Panc1 (cell line): Measurements from ENCODE around the gene SDR39U1. TPM values are rescaled to one million over a fixed set of nuclear protein-coding genes. Genes with fewer than 3 reads are reported as not detected.
A peak's percentile ranks its signal among the peaks of the same experiment; 100 is the strongest.

Experiments used
- ATAC-seq: fragments of 200-7000 bp; cut with Tn5 transposase; 2 replicates; pipeline ENCODE4 v1.9.1; 2020; ENCODE audit warnings: mild to moderate bottlenecking, moderate library complexity
- BruUV-seq: library from RNA; stranded (reverse); fragments of 400-500 nt; replicated peaks from 2 replicates; lab custom pipeline; 2021; lab: Mats Ljungman, UMichigan
- CTCF ChIA-PET: fragments of 300-600 bp; sonication (Branson Sonifier 250); formaldehyde crosslinking; loops from one replicate; lab custom pipeline; 2022; ENCODE audit warnings: antibody characterized with exemption; lab: Charles Lee
- POLR2A ChIA-PET: fragments of 300-600 bp; sonication (Branson Sonifier 250); formaldehyde crosslinking; loops from one replicate; lab custom pipeline; 2022; ENCODE audit warnings: antibody characterized with exemption; lab: Charles Lee
- DNase-seq: peaks from one replicate; pipeline ENCODE4 v3.0.0-alpha.2; 2010; ENCODE audit warnings: low read depth, low spot score
- H3K27ac ChIP-seq: 2 replicates; pipeline ENCODE4 v1.5.1; 2011; ENCODE audit warnings: mild to moderate bottlenecking, low read length, inconsistent platforms
- H3K27me3 ChIP-seq: fragments of 200-500 bp; sonication (Bioruptor generic); 2 replicates; pipeline ENCODE4 v1.6.0; 2014; ENCODE audit warnings: low read length, inconsistent platforms; ENCODE audit not compliant: control insufficient read depth, insufficient read depth
- H3K36me3 ChIP-seq: fragments of 200-500 bp; sonication (Bioruptor generic); 2 replicates; pipeline ENCODE4 v1.5.1; 2014; ENCODE audit warnings: inconsistent platforms, mild to moderate bottlenecking, low read length, moderate library complexity; ENCODE audit not compliant: control insufficient read depth, insufficient read depth
- H3K4me1 ChIP-seq: 2 replicates; pipeline ENCODE4 v1.5.1; 2011; ENCODE audit warnings: inconsistent platforms, mild to moderate bottlenecking, low read length, moderate library complexity; ENCODE audit not compliant: control insufficient read depth, insufficient read depth
- H3K4me3 ChIP-seq, 2 experiments: 2 replicates each; pipeline ENCODE4 v1.5.1; 2011 to 2012; ENCODE audit warnings: low read depth in 2 of 2, low read length in 2 of 2, mild to moderate bottlenecking in 2 of 2, inconsistent platforms in 1 of 2, moderate library complexity in 1 of 2
- H3K9me3 ChIP-seq: fragments of 200-500 bp; sonication (Bioruptor generic); 2 replicates; pipeline ENCODE4 v1.5.1; 2014; ENCODE audit warnings: low read depth, mild to moderate bottlenecking, inconsistent platforms, low read length, moderate library complexity; ENCODE audit not compliant: control insufficient read depth, insufficient read depth
- CTCF ChIP-seq: fragments of 450-650 bp; IDR thresholded peaks from 2 replicates; pipeline ENCODE4 v1.5.1; 2017; ENCODE audit warnings: mild to moderate bottlenecking
- POLR2AphosphoS5 ChIP-seq: IDR thresholded peaks from 2 replicates; pipeline ENCODE4 v1.6.1; 2012; ENCODE audit warnings: mild to moderate bottlenecking, low read depth, low read length, moderate library complexity
- REST ChIP-seq, 2 experiments: IDR thresholded peaks; 2 replicates each; pipeline ENCODE4 v1.6.1; 2011 to 2012; ENCODE audit warnings: low read depth in 2 of 2, control low read depth in 1 of 2, low read length in 1 of 2, mild to moderate bottlenecking in 1 of 2, moderate library complexity in 1 of 2; ENCODE audit not compliant: insufficient read depth in 1 of 2
- SIN3A ChIP-seq: IDR thresholded peaks from 2 replicates; pipeline ENCODE4 v1.6.1; 2012; ENCODE audit warnings: low read depth, mild to moderate bottlenecking, low read length, moderate library complexity, borderline replicate concordance; ENCODE audit not compliant: insufficient read depth
- TCF7L2 ChIP-seq: IDR thresholded peaks from 2 replicates; pipeline ENCODE4 v1.6.1; 2011; ENCODE audit warnings: mild to moderate bottlenecking, low read depth, low read length, inconsistent platforms
- in situ Hi-C: cut with HindIII; loops from 2 replicates; pipeline ENCODE4 v1.10.0; 2016; ENCODE audit warnings: low sequenced_read_pairs, low pct_unique_long_range_greater_than_20kb
- intact Hi-C: fragments of 100-400 bp; cut with micrococcal nuclease; formaldehyde crosslinking; loops from one replicate; pipeline ENCODE4 v1.10.0; 2022; ENCODE audit not compliant: unreplicated experiment
- total RNA-seq: library from RNA; stranded (reverse); gene quantifications from one replicate; pipeline ENCODE4 v1.2.1, GENCODE V29; 2021; ENCODE audit not compliant: unreplicated experiment

Gene SDR39U1
- total RNA-seq, 1 experiment from 2014 or later, result 54.2 TPM

- Histone ChIP-seq H3K9me3 (no peaks in the 10 kb centered on the region), H3K27me3 (peaks cover 2% of the 10 kb centered on the region; the same call in 1 of the 2 replicates), H3K4me3 (no peak overlapping the region), H3K27ac (no peak overlapping the region), H3K36me3 (no peaks in the 10 kb centered on the region), H3K4me1 (no peaks in the 10 kb centered on the region)
- in situ Hi-C loops (no loop called here), intact Hi-C loops (no loop called here)
- BruUV-seq, result no TSS peak
- POLR2A ChIA-PET, result interaction anchor here (0.7 kb wide), 1 partner anchor 15 kb away, joined by 3 read pairs; no protein-coding TSS in a partner anchor
- DNase-seq (no peak), ATAC-seq (no peak)
- no peak for TF ChIP-seq CTCF
- CTCF ChIA-PET, result no interaction called here
Measured at GRCh38 chr14:24394275-24394674, 48.3 kb downstream of the SDR39U1 start.

- H3K36me3 ChIP-seq, result no peaks in the 10 kb centered on the region
- CTCF ChIA-PET, result no interaction called here
- no peaks in the 10 kb centered on the region for H3K9me3 ChIP-seq
- ATAC-seq (0 out of 2 replicates have a peak, but pooled peaks have one; percentile 52), DNase-seq (no peak)
- H3K4me3 ChIP-seq, result peak overlapping the region in 1 of 2 experiments; percentile 24; a peak in 3 of 4 replicates
- POLR2A ChIA-PET, result no interaction called here
- H3K4me1 ChIP-seq, result no peaks in the 10 kb centered on the region
- no peak overlapping the region for H3K27ac ChIP-seq
- intact Hi-C loops (no loop called here), in situ Hi-C loops (no loop called here)
- TF ChIP-seq CTCF (no peak), TCF7L2 (no peak), SIN3A (no peak), REST (IDR thresholded peaks at IDR 0.05; ENCODE audit: insufficient read depth in 1 of 2, low read depth in 2 of 2, low read length in 1 of 2) (no peak), POLR2AphosphoS5 (no peak)
- H3K27me3 ChIP-seq, result peaks cover 2% of the 10 kb centered on the region; the same call in 1 of the 2 replicates
- BruUV-seq, result no TSS peak
Measured at GRCh38 chr14:24392325-24393091, 50.1 kb downstream of the SDR39U1 start.
